Endothelial cell of umbilical vein (primary cell): Measurements from ENCODE around the gene PRKAG2. TPM values are rescaled to one million over a fixed set of nuclear protein-coding genes. Genes with fewer than 3 reads are reported as not detected.

Experiments
- BruUV-seq: library from RNA; stranded (reverse); fragments of 400-500 nt; replicated peaks from 2 replicates; lab custom pipeline; 2021; lab: Mats Ljungman, UMichigan
- CTCF ChIA-PET: fragments of 300-600, 350-600 bp; sonication (Branson Sonifier 250); formaldehyde crosslinking; loops from one replicate; lab custom pipeline; 2021; ENCODE audit warnings: antibody characterized with exemption, inconsistent platforms; lab: Charles Lee
- POLR2A ChIA-PET: fragments of 300-600, 350-600 bp; sonication (Branson Sonifier 250); formaldehyde crosslinking; loops from one replicate; lab custom pipeline; 2021; ENCODE audit warnings: antibody characterized with exemption, inconsistent platforms; lab: Charles Lee
- DNase-seq: peaks from one replicate; pipeline ENCODE4 v3.0.0-alpha.2; 2011; ENCODE audit warnings: low read depth, low spot score
- FAIRE-seq: peaks from 2 replicates; lab custom pipeline; 2011; peaks lifted over from hg19 to GRCh38; lab: Jason Lieb, UNC
- H2AFZ ChIP-seq: 2 replicates; pipeline ENCODE4 v1.6.0; 2012; ENCODE audit warnings: low read depth, low read length, control low read depth, inconsistent platforms
- H3K27ac ChIP-seq: 2 replicates; pipeline ENCODE4 v1.5.1; 2011; ENCODE audit warnings: low read depth, mild to moderate bottlenecking, control low read depth, low read length, moderate library complexity; ENCODE audit not compliant: insufficient read depth
- H3K27me3 ChIP-seq, 2 experiments: 2 replicates each; pipeline versions ENCODE4 v1.6.0 to v1.6.1; 2011; ENCODE audit warnings: low read length in 2 of 2, mixed read lengths in 1 of 2; ENCODE audit not compliant: control insufficient read depth in 2 of 2, insufficient read depth in 2 of 2
- H3K36me3 ChIP-seq, 2 experiments: 2 replicates in 1 of 2; 3 replicates in 1 of 2; pipeline ENCODE4 v1.5.1; 2011; ENCODE audit warnings: low read length in 2 of 2, mild to moderate bottlenecking in 1 of 2, moderate library complexity in 1 of 2; ENCODE audit not compliant: control insufficient read depth in 2 of 2, insufficient read depth in 2 of 2; ENCODE audit errors: extremely low read depth in 1 of 2
- H3K4me1 ChIP-seq: 3 replicates; pipeline ENCODE4 v1.5.1; 2011; ENCODE audit warnings: mild to moderate bottlenecking, low read length; ENCODE audit not compliant: control insufficient read depth, insufficient read depth; ENCODE audit errors: extremely low read depth
- H3K4me2 ChIP-seq: 2 replicates; pipeline ENCODE4 v1.6.1; 2011; ENCODE audit warnings: low read length, control low read depth, mixed read lengths; ENCODE audit not compliant: insufficient read depth
- H3K4me3 ChIP-seq, 3 experiments: fragments of 200-600 bp in 1 of 3; sonication (generic), shearing (Covaris generic) in 1 of 3; replicated peaks in 1 of 3; 2 replicates each; pipeline ENCODE4 v1.5.1; 2011 to 2016; ENCODE audit warnings: control low read depth in 3 of 3, low read length in 3 of 3, mild to moderate bottlenecking in 2 of 3, inconsistent platforms in 1 of 3, low read depth in 1 of 3, moderate library complexity in 1 of 3; ENCODE audit not compliant: insufficient read depth in 1 of 3
- H3K79me2 ChIP-seq: 2 replicates; pipeline ENCODE4 v1.6.0; 2012; ENCODE audit warnings: low read length, inconsistent platforms; ENCODE audit not compliant: control insufficient read depth, insufficient read depth
- H3K9ac ChIP-seq: replicated peaks from 2 replicates; pipeline ENCODE3; 2011; ENCODE audit warnings: low read length, control low read depth; ENCODE audit not compliant: insufficient read depth; ENCODE audit errors: extremely low read depth
- H3K9me1 ChIP-seq: replicated peaks from 3 replicates; pipeline ENCODE4 v1.6.0; 2011; ENCODE audit warnings: mild to moderate bottlenecking, low read length; ENCODE audit not compliant: control insufficient read depth, insufficient read depth; ENCODE audit errors: extremely low read depth
- H3K9me3 ChIP-seq: replicated peaks from 2 replicates; pipeline ENCODE4 v1.5.1; 2012; ENCODE audit warnings: low read length, inconsistent platforms; ENCODE audit not compliant: control insufficient read depth, insufficient read depth
- H4K20me1 ChIP-seq: replicated peaks from 2 replicates; pipeline ENCODE3; 2011; ENCODE audit warnings: mild to moderate bottlenecking, low read length; ENCODE audit not compliant: control insufficient read depth, insufficient read depth; ENCODE audit errors: extremely low read depth
- CTCF ChIP-seq, 2 donors: IDR thresholded peaks; 1 replicate in 1 of 2; 2 replicates in 1 of 2; pipeline ENCODE4 v1.5.1; 2011; ENCODE audit warnings: low read length in 2 of 2, mild to moderate bottlenecking in 2 of 2, moderate library complexity in 2 of 2, control low read depth in 1 of 2, inconsistent platforms in 1 of 2, low read depth in 1 of 2; ENCODE audit not compliant: insufficient read depth in 1 of 2; ENCODE audit errors: extremely low read depth in 1 of 2
- EZH2 ChIP-seq: IDR thresholded peaks from 2 replicates; pipeline ENCODE4 v1.6.1; 2012; ENCODE audit warnings: borderline replicate concordance, low read depth, mild to moderate bottlenecking, moderate library complexity, low read length, inconsistent platforms; ENCODE audit not compliant: severe bottlenecking
- FOS ChIP-seq: IDR thresholded peaks from 2 replicates; pipeline ENCODE4 v1.6.1; 2011; ENCODE audit warnings: mild to moderate bottlenecking, low read length, moderate library complexity, borderline replicate concordance; ENCODE audit not compliant: insufficient read depth
- GATA2 ChIP-seq: IDR thresholded peaks from 2 replicates; pipeline ENCODE4 v1.7.0; 2011; ENCODE audit warnings: low read depth, mild to moderate bottlenecking, moderate library complexity, mixed read lengths, low read length; ENCODE audit not compliant: insufficient read length, insufficient read depth
- JUN ChIP-seq: IDR thresholded peaks from 2 replicates; pipeline ENCODE4 v1.6.1; 2011; ENCODE audit warnings: borderline replicate concordance, low read depth; ENCODE audit not compliant: insufficient read length, insufficient read depth
- MAX ChIP-seq: IDR thresholded peaks from 2 replicates; pipeline ENCODE4 v1.6.1; 2011; ENCODE audit not compliant: insufficient read depth, insufficient read length
- MYC ChIP-seq: IDR thresholded peaks from one replicate; pipeline ENCODE4 v1.6.1; 2011; ENCODE audit warnings: mild to moderate bottlenecking, low read depth, low read length
- POLR2A ChIP-seq: IDR thresholded peaks from 2 replicates; pipeline ENCODE4 v1.6.1; 2012; ENCODE audit warnings: low read depth, mild to moderate bottlenecking, control low read depth, low read length
- POLR2AphosphoS5 ChIP-seq: IDR thresholded peaks from 2 replicates; pipeline ENCODE4 v1.6.1; 2012; ENCODE audit warnings: low read depth, mild to moderate bottlenecking, control low read depth, low read length, moderate library complexity; ENCODE audit not compliant: insufficient read depth
- dilution Hi-C: fragments of 300-500 bp; cut with MboI; formaldehyde crosslinking; loops from one replicate; pipeline ENCODE4 v1.15.0; 2019; ENCODE audit warnings: low sequenced_read_pairs; ENCODE audit not compliant: extremely low pct_ligation_motif_present
- intact Hi-C: fragments of 100-400 bp; cut with micrococcal nuclease; formaldehyde crosslinking; loops from one replicate; pipeline ENCODE4 v1.10.0; 2022
- polyA plus RNA-seq, 4 experiments: library from polyadenylated mRNA; depleted of rRNA in 3 of 4; stranded (reverse) in 3 of 4; unstranded in 1 of 4; fragments of >200 nt; gene quantifications; 2 replicates each; pipeline versions ENCODE4 v1.2.1 to v1.2.3, GENCODE V29; 2011 to 2012; ENCODE audit warnings: missing spikeins in 1 of 4
- total RNA-seq: library from RNA; stranded (reverse); gene quantifications from 2 replicates; pipeline ENCODE4 v1.2.3, GENCODE V29; 2021

PRKAG2 gene
- total and polyA plus RNA-seq, 2 donors (not counting 3 experiments of a cell fraction or from before 2014, with no cell fraction given) = 19.3 to 51.5 TPM

- Histone ChIP-seq H2AFZ (no peak overlapping the region), H3K9me3 (no peaks in the 10 kb centered on the region), H3K9ac (no peak overlapping the region), H3K27me3 (no peaks in the 10 kb centered on the region), H3K4me1 (peaks cover 7% of the 10 kb centered on the region), H3K79me2 (peaks cover 100% of the 10 kb centered on the region), H3K27ac (no peak overlapping the region), H4K20me1 (peaks cover 33% of the 10 kb centered on the region), H3K36me3 (no peaks in the 10 kb centered on the region), H3K9me1 (no peaks in the 10 kb centered on the region), H3K4me3 (no peak overlapping the region), H3K4me2 (no peak overlapping the region)
- ChIA-PET POLR2A (interaction anchor here (0.6 kb wide), 1 partner anchor 590 kb away, joined by 4 read pairs; no protein-coding TSS in a partner anchor), CTCF (no interaction called here)
- intact Hi-C loops = no loop called here
- DNase-seq (no peak), FAIRE-seq (no peak)
- TF ChIP-seq POLR2AphosphoS5 (no peak), POLR2A (no peak), FOS (no peak), MAX (no peak), JUN (no peak), EZH2 (no peak), CTCF (IDR thresholded peaks at IDR 0.05; ENCODE audit: extremely low read depth in 1 of 2, insufficient read depth in 1 of 2, low read depth in 1 of 2, low read length in 2 of 2) (no peak), MYC (no peak), GATA2 (no peak)
- no TSS peak for BruUV-seq
- dilution Hi-C loops = no loop called here
Measured at GRCh38 chr7:151511946-151512345, 365.0 kb downstream of the PRKAG2 start.
